Muscle layer of duodenum (tissue), 2 donors: Measurements from ENCODE around the gene ZGLP1.
A peak's percentile ranks its signal among the peaks of the same experiment; 100 is the strongest.
"Not testable (repeated sequence)": the region's sequence is repeated elsewhere in the genome, so short reads cannot be mapped to it uniquely, and the experiment has no call there.

Experiments
- H3K27ac ChIP-seq: one replicate; pipeline ENCODE4 v1.7.0; 2013; ENCODE audit warnings: mild to moderate bottlenecking, low read length
- H3K27me3 ChIP-seq: one replicate; pipeline ENCODE4 v1.7.0; 2013; ENCODE audit warnings: low read depth, mild to moderate bottlenecking, control low read depth, low read length
- H3K36me3 ChIP-seq, 2 donors: one replicate each; pipeline ENCODE4 v1.7.0; 2013; ENCODE audit warnings: low read length in 2 of 2, control low read depth in 1 of 2, mild to moderate bottlenecking in 1 of 2; ENCODE audit not compliant: insufficient read depth in 2 of 2, control insufficient read depth in 1 of 2
- H3K4me1 ChIP-seq, 2 donors: one replicate each; pipeline ENCODE4 v1.7.0; 2013; ENCODE audit warnings: low read length in 2 of 2, mild to moderate bottlenecking in 2 of 2, control low read depth in 1 of 2, moderate library complexity in 1 of 2; ENCODE audit not compliant: insufficient read depth in 2 of 2, control insufficient read depth in 1 of 2
- H3K4me3 ChIP-seq, 2 donors: one replicate each; pipeline ENCODE4 v1.7.0; 2013; ENCODE audit warnings: low read length in 2 of 2, low read depth in 1 of 2, mild to moderate bottlenecking in 1 of 2
- H3K9me3 ChIP-seq, 2 donors: one replicate each; pipeline ENCODE4 v1.7.0; 2013; ENCODE audit warnings: low read length in 2 of 2, control low read depth in 1 of 2, mild to moderate bottlenecking in 1 of 2; ENCODE audit not compliant: control insufficient read depth in 1 of 2
- donor health status: healthy.

ZGLP1 gene

GRCh38 chr19:10309423-10309822 lies at the start of gene ZGLP1:
TSS of gene ZGLP1 (minus strand) at chr19:10309815.
- no peak within 1 kb of the TSS for H3K27ac ChIP-seq
- no peaks in the 10 kb centered on the region for H3K9me3 ChIP-seq
- no peaks in the 10 kb centered on the region for H3K27me3 ChIP-seq
- H3K4me3 ChIP-seq: no peak within 1 kb of the TSS
- peaks cover 0 to 19% of the 10 kb centered on the region in 2 donors for H3K36me3 ChIP-seq
- peaks cover 0 to 2% of the 10 kb centered on the region in 2 donors for H3K4me1 ChIP-seq

- no peaks in the 10 kb centered on the region for H3K27me3 ChIP-seq
Measured at GRCh38 chr19:10356431-10356830, 46.8 kb upstream of the ZGLP1 start.

GRCh38 chr19:10353793-10354391 lies 44.3 kb upstream of the ZGLP1 start:
- no peaks in the 10 kb centered on the region for H3K9me3 ChIP-seq
- H3K27ac ChIP-seq: no peak overlapping the region
- H3K4me3 ChIP-seq: no peak overlapping the region
- peaks cover 15 to 67% of the 10 kb centered on the region in 2 donors for H3K36me3 ChIP-seq
- H3K27me3 ChIP-seq: no peaks in the 10 kb centered on the region
- H3K4me1 ChIP-seq: peaks cover 0 to 12% of the 10 kb centered on the region in 2 donors

More at GRCh38 chr19:10356431-10356830, 46.8 kb upstream of the ZGLP1 start:
- Histone ChIP-seq H3K27ac (no peak overlapping the region), H3K9me3 (no peaks in the 10 kb centered on the region), H3K4me1 (peaks cover 0 to 12% of the 10 kb centered on the region in 2 donors), H3K4me3 (no peak overlapping the region), H3K36me3 (peaks cover 17 to 66% of the 10 kb centered on the region in 2 donors)

- no peaks in the 10 kb centered on the region for H3K27me3 ChIP-seq
- H3K9me3 ChIP-seq: no peaks in the 10 kb centered on the region
- H3K4me1 ChIP-seq: peaks cover 0 to 12% of the 10 kb centered on the region in 2 donors
- peaks cover 15 to 59% of the 10 kb centered on the region in 2 donors for H3K36me3 ChIP-seq
- H3K27ac ChIP-seq: no peak overlapping the region
- H3K4me3 ChIP-seq: peak overlapping the region in 1 of 2 donors; percentile 29
Measured at GRCh38 chr19:10352764-10353671, 43.4 kb upstream of the ZGLP1 start.

- Histone ChIP-seq H3K4me1 (no peaks in the 10 kb centered on the region), H3K4me3 (no peak overlapping the region), H3K27me3 (no peaks in the 10 kb centered on the region), H3K27ac (no peak overlapping the region), H3K9me3 (no peaks in the 10 kb centered on the region), H3K36me3 (peaks cover 8 to 14% of the 10 kb centered on the region in 2 donors)
Measured at GRCh38 chr19:10346509-10346908, 36.9 kb upstream of the ZGLP1 start.

GRCh38 chr19:10344780-10345179 lies 35.2 kb upstream of the ZGLP1 start:
- H3K36me3 ChIP-seq: peaks cover 0 to 2% of the 10 kb centered on the region in 2 donors
- H3K4me3 ChIP-seq: no peak overlapping the region

GRCh38 chr19:10343495-10343894 lies 33.9 kb upstream of the ZGLP1 start:
- no peak overlapping the region for H3K27ac ChIP-seq

More at GRCh38 chr19:10344780-10345179, 35.2 kb upstream of the ZGLP1 start:
- H3K9me3 ChIP-seq: no peaks in the 10 kb centered on the region
- H3K27me3 ChIP-seq: no peaks in the 10 kb centered on the region
- H3K27ac ChIP-seq: no peak overlapping the region
- H3K4me1 ChIP-seq: no peaks in the 10 kb centered on the region

GRCh38 chr19:10339977-10340376 lies 30.4 kb upstream of the ZGLP1 start:
- H3K27me3 ChIP-seq: no peaks in the 10 kb centered on the region
- no peak overlapping the region for H3K27ac ChIP-seq
- H3K36me3 ChIP-seq: no peaks in the 10 kb centered on the region
- peaks cover 0 to under 1% of the 10 kb centered on the region in 2 donors for H3K4me1 ChIP-seq
- no peak overlapping the region for H3K4me3 ChIP-seq
- no peaks in the 10 kb centered on the region for H3K9me3 ChIP-seq

More at GRCh38 chr19:10343495-10343894, 33.9 kb upstream of the ZGLP1 start:
- Histone ChIP-seq H3K9me3 (no peaks in the 10 kb centered on the region), H3K4me1 (no peaks in the 10 kb centered on the region), H3K27me3 (no peaks in the 10 kb centered on the region), H3K4me3 (no peak overlapping the region), H3K36me3 (no peaks in the 10 kb centered on the region)

- H3K4me3 ChIP-seq: peak within 1 kb of the TSS; percentile 18 to 19
- no peak within 1 kb of the TSS for H3K27ac ChIP-seq
- H3K27me3 ChIP-seq: no peaks in the 10 kb centered on the region
- peaks cover 0 to 5% of the 10 kb centered on the region in 2 donors for H3K4me1 ChIP-seq
- no peaks in the 10 kb centered on the region for H3K36me3 ChIP-seq
- H3K9me3 ChIP-seq: no peaks in the 10 kb centered on the region
Measured at GRCh38 chr19:10339380-10339960, 29.9 kb upstream of the ZGLP1 start, which contains the start of gene ICAM3. TSS of gene ICAM3 (minus strand) at chr19:10339624. CDS start at chr19:10339614, 10 bp downstream.

- Histone ChIP-seq H3K4me3 (peak overlapping the region; percentile 18 to 19), H3K4me1 (peaks cover 0 to 11% of the 10 kb centered on the region in 2 donors), H3K27ac (no peak overlapping the region), H3K36me3 (no peaks in the 10 kb centered on the region), H3K27me3 (no peaks in the 10 kb centered on the region), H3K9me3 (no peaks in the 10 kb centered on the region)
Measured at GRCh38 chr19:10338940-10339339, 29.3 kb upstream of the ZGLP1 start.

- H3K27ac ChIP-seq, H3K36me3 ChIP-seq, H3K9me3 ChIP-seq, H3K4me3 ChIP-seq, H3K27me3 ChIP-seq: not testable (repeated sequence)
- H3K4me1 ChIP-seq: peaks cover 3 to 26% of the 10 kb centered on the region in 2 donors
Measured at GRCh38 chr19:10336725-10337124, 27.1 kb upstream of the ZGLP1 start.
